Breast epithelium (tissue), 4 donors: ENCODE data around the gene TOM1. TPM values are rescaled to one million over a fixed set of nuclear protein-coding genes. Genes with fewer than 3 reads are reported as not detected.

Source experiments
- DNase-seq, 2 donors: peaks; one replicate each; pipeline ENCODE4 v3.0.0-alpha.2; 2019; ENCODE audit warnings: low spot score in 2 of 2
- H3K27ac ChIP-seq, 2 donors: fragments of 200-600 bp; sonication (generic) in 1 of 2; one replicate each; pipeline ENCODE4 v1.5.1; 2016 to 2019; ENCODE audit warnings: mild to moderate bottlenecking in 1 of 2
- H3K27me3 ChIP-seq, 2 donors: fragments of 200-600 bp; sonication (generic) in 1 of 2; one replicate each; pipeline versions ENCODE4 v1.5.1 to v1.6.0; 2017 to 2019; ENCODE audit warnings: control low read depth in 1 of 2, mild to moderate bottlenecking in 1 of 2
- H3K36me3 ChIP-seq: fragments of 200-600 bp; one replicate; pipeline ENCODE4 v1.5.1; 2019
- H3K4me1 ChIP-seq, 2 donors: fragments of 200-600 bp; sonication (generic); one replicate each; pipeline ENCODE4 v1.5.1; 2016 to 2019; ENCODE audit warnings: control low read depth in 1 of 2
- H3K4me3 ChIP-seq, 3 donors: fragments of 200-600 bp; sonication (generic); 1 replicate in 2 of 3; 2 replicates in 1 of 3; pipeline ENCODE4 v1.5.1; 2016 to 2019; ENCODE audit warnings: mild to moderate bottlenecking in 3 of 3, moderate library complexity in 2 of 3
- H3K9me3 ChIP-seq, 2 donors: fragments of 200-600 bp; sonication (generic) in 1 of 2; one replicate each; pipeline ENCODE4 v1.5.1; 2016 to 2019; ENCODE audit warnings: control low read depth in 1 of 2
- CTCF ChIP-seq, 3 donors: fragments of 450-650 bp; IDR thresholded peaks; one replicate each; pipeline ENCODE4 v1.5.1; 2016 to 2017; ENCODE audit warnings: antibody characterized with exemption in 3 of 3, mild to moderate bottlenecking in 3 of 3, moderate library complexity in 3 of 3
- POLR2A ChIP-seq: fragments of 450-650 bp; IDR thresholded peaks from one replicate; pipeline ENCODE4 v1.6.1; 2016; ENCODE audit warnings: antibody characterized with exemption, mild to moderate bottlenecking, moderate library complexity
- POLR2AphosphoS5 ChIP-seq, 3 donors: sonication (generic); formaldehyde crosslinking; IDR thresholded peaks; one replicate each; pipeline ENCODE4 v1.6.1; 2017; ENCODE audit warnings: antibody characterized with exemption in 3 of 3
- intact Hi-C: fragments of 100-400 bp; cut with DNase I; formaldehyde crosslinking; loops from one replicate; pipeline ENCODE4 v1.15.1; 2023; ENCODE audit warnings: low total_unique reads
- total RNA-seq, 3 donors: library from RNA; depleted of rRNA; stranded (reverse); fragments of >200 nt; gene quantifications; one replicate each; pipeline ENCODE4 v1.1.0, GENCODE V29; 2016

TOM1 gene
- total RNA-seq, 3 donors from 2014 or later, result 85.6 to 106 (median 105) TPM

- Histone ChIP-seq H3K9me3 (no peaks in the 10 kb centered on the region), H3K4me3 (no peak overlapping the region), H3K27me3 (no peaks in the 10 kb centered on the region), H3K27ac (no peak overlapping the region), H3K4me1 (no peaks in the 10 kb centered on the region), H3K36me3 (no peaks in the 10 kb centered on the region)
- no peak for DNase-seq
- intact Hi-C loops, result no loop called here
- no peak for TF ChIP-seq POLR2A
- TF ChIP-seq POLR2AphosphoS5 (IDR thresholded peaks at IDR 0.05), result no peak
- TF ChIP-seq CTCF (IDR thresholded peaks at IDR 0.05), result no peak
Observed at GRCh38 chr22:35384975-35385588, 85.4 kb downstream of the TOM1 start.

- no peaks in the 10 kb centered on the region for H3K9me3 ChIP-seq
- intact Hi-C loops, result no loop called here
- TF ChIP-seq POLR2A (no peak), POLR2AphosphoS5 (IDR thresholded peaks at IDR 0.05) (no peak), CTCF (IDR thresholded peaks at IDR 0.05) (no peak)
- DNase-seq, result no peak
- no peaks in the 10 kb centered on the region for H3K4me1 ChIP-seq
- H3K27me3 ChIP-seq, result no peaks in the 10 kb centered on the region
- H3K4me3 ChIP-seq, result no peak overlapping the region
- H3K36me3 ChIP-seq, result no peaks in the 10 kb centered on the region
- no peak overlapping the region for H3K27ac ChIP-seq
Observed at GRCh38 chr22:35386670-35387288, 87.1 kb downstream of the TOM1 start.

- DNase-seq, result no peak
- intact Hi-C loops, result no loop called here
- H3K36me3 ChIP-seq, result no peaks in the 10 kb centered on the region
- H3K27me3 ChIP-seq, result no peaks in the 10 kb centered on the region
- no peaks in the 10 kb centered on the region for H3K9me3 ChIP-seq
- H3K4me3 ChIP-seq, result no peak overlapping the region
- TF ChIP-seq POLR2A (no peak), CTCF (IDR thresholded peaks at IDR 0.05) (no peak), POLR2AphosphoS5 (IDR thresholded peaks at IDR 0.05) (no peak)
- no peaks in the 10 kb centered on the region for H3K4me1 ChIP-seq
- no peak overlapping the region for H3K27ac ChIP-seq
Observed at GRCh38 chr22:35390933-35391332, 91.2 kb downstream of the TOM1 start.

- intact Hi-C loops, result no loop called here
- H3K27ac ChIP-seq, result no peak overlapping the region
- H3K4me3 ChIP-seq, result no peak overlapping the region
- TF ChIP-seq CTCF (IDR thresholded peaks at IDR 0.05), result no peak
- TF ChIP-seq POLR2A, result no peak
- TF ChIP-seq POLR2AphosphoS5 (IDR thresholded peaks at IDR 0.05), result no peak
- no peak for DNase-seq
- H3K27me3 ChIP-seq, result no peaks in the 10 kb centered on the region
- H3K4me1 ChIP-seq, result no peaks in the 10 kb centered on the region
- no peaks in the 10 kb centered on the region for H3K36me3 ChIP-seq
- no peaks in the 10 kb centered on the region for H3K9me3 ChIP-seq
Observed at GRCh38 chr22:35392357-35392756, 92.7 kb downstream of the TOM1 start.

- Histone ChIP-seq H3K9me3 (no peaks in the 10 kb centered on the region), H3K36me3 (no peaks in the 10 kb centered on the region), H3K27me3 (no peaks in the 10 kb centered on the region), H3K4me3 (no peak overlapping the region), H3K4me1 (no peaks in the 10 kb centered on the region), H3K27ac (no peak overlapping the region)
- TF ChIP-seq POLR2A (no peak), CTCF (IDR thresholded peaks at IDR 0.05) (no peak), POLR2AphosphoS5 (IDR thresholded peaks at IDR 0.05) (no peak)
- intact Hi-C loops, result no loop called here
- DNase-seq, result no peak
Observed at GRCh38 chr22:35393116-35394010, 93.7 kb downstream of the TOM1 start.
